Spinal cord (tissue), 10 donors: ENCODE results near the gene SUSD2. TPM values are rescaled to one million over a fixed set of nuclear protein-coding genes. Genes with fewer than 3 reads are reported as not detected.

ENCODE experiments used
- DNase-seq, 6 donors: peaks; one replicate each; pipeline versions ENCODE4 v3.0.0 to v3.0.0-alpha.2; 2013 to 2015; ENCODE audit warnings: low spot score in 6 of 6, low read depth in 4 of 6
- H3K27ac ChIP-seq: one replicate; pipeline ENCODE4 v1.5.1; 2013; ENCODE audit warnings: low read depth, low read length, control low read depth
- H3K27me3 ChIP-seq: one replicate; pipeline ENCODE4 v1.6.1; 2013; ENCODE audit warnings: low read length; ENCODE audit not compliant: control insufficient read depth, insufficient read depth
- H3K36me3 ChIP-seq: one replicate; pipeline ENCODE4 v1.6.1; 2013; ENCODE audit warnings: low read length; ENCODE audit not compliant: control insufficient read depth, insufficient read depth
- H3K4me1 ChIP-seq: one replicate; pipeline ENCODE4 v1.6.1; 2013; ENCODE audit warnings: low read length; ENCODE audit not compliant: control insufficient read depth, insufficient read depth
- H3K4me3 ChIP-seq: one replicate; pipeline ENCODE4 v1.5.1; 2013; ENCODE audit warnings: low read depth, low read length, control low read depth
- H3K9me3 ChIP-seq: one replicate; pipeline ENCODE4 v1.6.1; 2013; ENCODE audit warnings: low read length; ENCODE audit not compliant: control insufficient read depth, insufficient read depth
- WGBS: methylation state at CpG from one replicate; pipeline ENCODE4 v1.1.5; 2013; ENCODE audit warnings: missing lambda C conversion rate; ENCODE audit not compliant: insufficient coverage; 5-methylcytosine and 5-hydroxymethylcytosine counted together
- polyA plus RNA-seq, 2 donors: library from polyadenylated mRNA; unstranded; fragments of 120-200 nt; gene quantifications; one replicate each; pipeline ENCODE4 v1.2.1, GENCODE V29; 2013; ENCODE audit not compliant: insufficient read length in 2 of 2
- total RNA-seq, 2 donors: library from RNA; depleted of rRNA in 1 of 2; stranded (reverse); fragments of 120-200 nt in 1 of 2; fragments of >200 nt in 1 of 2; gene quantifications; one replicate each; pipeline versions ENCODE4 v1.2.3 to v1.2.4, GENCODE V29; 2013 to 2014
- donor health status: healthy.

The SUSD2 gene
- total and polyA plus RNA-seq, 4 donors: 4.9 to 21.4 (median 16.0) TPM

- no peaks in the 10 kb centered on the region for H3K9me3 ChIP-seq
- no peaks in the 10 kb centered on the region for H3K27me3 ChIP-seq
- H3K4me1 ChIP-seq: peaks cover 14% of the 10 kb centered on the region
- DNase-seq: no peak
- no peak overlapping the region for H3K27ac ChIP-seq
- no peak overlapping the region for H3K4me3 ChIP-seq
- 100% methylated on average over 2 of the region's 5 CpGs for WGBS
- peaks cover 98% of the 10 kb centered on the region for H3K36me3 ChIP-seq
These were observed 10.7 kb upstream of the SUSD2 start for GRCh38 chr22:24170632-24171031.

- no peak for DNase-seq
- Histone ChIP-seq H3K36me3 (peaks cover 98% of the 10 kb centered on the region), H3K4me3 (no peak overlapping the region), H3K27ac (no peak overlapping the region), H3K4me1 (peaks cover 18% of the 10 kb centered on the region), H3K27me3 (no peaks in the 10 kb centered on the region), H3K9me3 (no peaks in the 10 kb centered on the region)
- WGBS: 96% methylated on average over 3 of the region's 12 CpGs
These were observed 9.5 kb upstream of the SUSD2 start for GRCh38 chr22:24171822-24172221.

GRCh38 chr22:24175160-24175808 is 6.0 kb upstream of the SUSD2 start:
- no peak overlapping the region for H3K4me3 ChIP-seq
- 54% methylated on average over 8 of the region's 11 CpGs for WGBS
- no peaks in the 10 kb centered on the region for H3K27me3 ChIP-seq
- H3K27ac ChIP-seq: no peak overlapping the region
- no peaks in the 10 kb centered on the region for H3K9me3 ChIP-seq
- peaks cover 22% of the 10 kb centered on the region for H3K4me1 ChIP-seq
- peaks cover 93% of the 10 kb centered on the region for H3K36me3 ChIP-seq
- peak in 2 of 6 donors; percentile 34 to 68 for DNase-seq

DNA sequence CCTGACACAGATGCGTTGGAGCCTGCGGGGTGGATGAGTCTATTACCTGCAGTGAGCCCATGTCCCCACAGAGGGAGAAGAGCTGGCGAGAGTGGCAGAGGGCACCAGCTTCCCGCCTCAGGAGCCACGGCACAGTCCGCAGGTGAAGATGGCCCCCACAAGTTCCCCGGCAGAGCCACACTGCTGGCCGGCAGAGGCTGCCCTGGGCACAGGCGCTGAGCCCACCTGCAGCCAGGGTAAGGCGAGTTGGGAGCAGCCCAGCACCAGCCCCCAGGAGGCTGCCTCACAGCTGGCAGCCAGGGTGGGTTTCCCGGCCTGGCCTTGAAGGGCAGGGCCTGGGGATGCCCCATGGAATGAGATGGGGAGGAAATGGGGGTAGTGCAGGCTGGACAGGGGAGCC is 5.2 kb upstream of the SUSD2 start:
- H3K4me3 ChIP-seq: no peak overlapping the region
- peaks cover 94% of the 10 kb centered on the region for H3K36me3 ChIP-seq
- peaks cover 20% of the 10 kb centered on the region for H3K4me1 ChIP-seq
- no peak overlapping the region for H3K27ac ChIP-seq
- no peaks in the 10 kb centered on the region for H3K27me3 ChIP-seq
- WGBS: 95% methylated on average over 11 of the region's 11 CpGs
- no peaks in the 10 kb centered on the region for H3K9me3 ChIP-seq
- DNase-seq: no peak

DNA sequence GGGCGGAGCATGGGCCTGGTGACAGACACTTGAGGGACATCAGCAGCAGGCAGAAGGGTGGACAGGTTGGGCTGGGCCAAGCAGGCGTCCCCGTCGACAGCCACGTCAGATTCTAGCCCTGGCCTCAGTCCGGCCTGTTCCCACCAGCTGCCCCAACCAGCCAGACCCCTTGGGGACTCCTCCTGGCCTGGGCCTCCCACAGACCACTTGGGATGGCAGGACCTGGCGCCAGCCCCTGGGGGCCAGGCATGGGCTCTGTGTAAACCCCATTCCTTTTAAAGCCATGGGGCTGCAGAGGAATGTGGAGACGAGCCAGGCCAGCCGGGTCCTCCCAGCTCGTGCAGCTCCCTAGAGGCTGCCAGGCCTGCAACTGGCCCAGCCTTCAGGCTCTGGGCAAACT is 4.7 kb upstream of the SUSD2 start:
- 89% methylated on average over 10 of the region's 10 CpGs for WGBS
- no peak overlapping the region for H3K27ac ChIP-seq
- no peaks in the 10 kb centered on the region for H3K27me3 ChIP-seq
- H3K9me3 ChIP-seq: no peaks in the 10 kb centered on the region
- no peak overlapping the region for H3K4me3 ChIP-seq
- H3K4me1 ChIP-seq: peaks cover 20% of the 10 kb centered on the region
- H3K36me3 ChIP-seq: peaks cover 92% of the 10 kb centered on the region
- DNase-seq: no peak

DNA sequence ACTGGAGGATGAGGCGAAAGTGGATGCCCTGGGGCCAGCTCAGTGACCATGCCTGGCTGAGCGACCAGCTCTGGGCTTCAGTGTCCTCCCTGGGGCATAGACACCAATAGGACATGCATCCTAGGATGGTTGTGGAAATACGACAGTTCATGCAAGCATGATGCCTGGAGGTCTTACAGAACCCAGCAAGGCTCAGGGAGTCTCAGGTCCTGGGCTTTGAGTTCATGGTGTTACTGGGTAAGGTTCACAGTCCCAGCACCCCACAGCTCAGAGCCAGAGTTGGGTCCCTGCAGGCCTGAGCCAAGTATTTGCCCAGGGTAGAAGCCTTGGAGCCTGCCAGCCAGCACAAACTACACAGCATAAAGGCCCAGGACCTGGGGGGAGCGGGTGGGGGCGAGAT is 4.2 kb upstream of the SUSD2 start:
- Histone ChIP-seq H3K27ac (no peak overlapping the region), H3K27me3 (no peaks in the 10 kb centered on the region), H3K4me1 (peaks cover 22% of the 10 kb centered on the region), H3K4me3 (no peak overlapping the region), H3K36me3 (peaks cover 89% of the 10 kb centered on the region), H3K9me3 (no peaks in the 10 kb centered on the region)
- no peak for DNase-seq
- WGBS: 94% methylated on average over 5 of the region's 5 CpGs

DNA sequence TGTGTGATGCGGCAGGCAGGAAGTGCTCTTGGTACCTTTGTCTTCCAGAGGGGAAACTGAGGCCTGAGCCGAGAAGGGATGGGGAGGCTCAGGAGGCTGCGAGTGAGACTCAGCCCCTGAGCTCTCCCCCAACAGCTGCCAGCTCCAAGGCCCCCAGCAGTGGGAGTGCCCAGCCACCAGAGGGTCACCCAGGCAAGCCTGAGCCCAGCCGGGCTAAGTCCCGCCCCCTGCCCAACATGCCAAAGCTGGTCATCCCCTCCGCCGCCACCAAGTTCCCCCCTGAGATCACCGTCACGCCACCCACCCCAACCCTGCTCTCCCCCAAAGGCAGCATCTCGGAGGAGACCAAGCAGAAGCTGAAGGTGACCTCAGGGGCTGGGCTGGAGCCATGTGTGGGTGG is 3.8 kb upstream of the SUSD2 start:
- Histone ChIP-seq H3K4me1 (peaks cover 26% of the 10 kb centered on the region), H3K27ac (no peak overlapping the region), H3K27me3 (no peaks in the 10 kb centered on the region), H3K36me3 (peaks cover 86% of the 10 kb centered on the region), H3K4me3 (no peak overlapping the region), H3K9me3 (no peaks in the 10 kb centered on the region)
- 100% methylated on average over 4 of the region's 10 CpGs for WGBS
- DNase-seq: no peak

GRCh38 chr22:24178021-24178431 is 3.3 kb upstream of the SUSD2 start:
- H3K9me3 ChIP-seq: no peaks in the 10 kb centered on the region
- H3K4me3 ChIP-seq: no peak overlapping the region
- H3K36me3 ChIP-seq: peaks cover 81% of the 10 kb centered on the region
- DNase-seq: no peak
- no peak overlapping the region for H3K27ac ChIP-seq
- WGBS: 89% methylated on average over 11 of the region's 12 CpGs
- H3K4me1 ChIP-seq: peaks cover 27% of the 10 kb centered on the region
- H3K27me3 ChIP-seq: no peaks in the 10 kb centered on the region

GRCh38 chr22:24178502-24179440 is 2.5 kb upstream of the SUSD2 start:
- DNase-seq: no peak
- H3K36me3 ChIP-seq: peaks cover 79% of the 10 kb centered on the region
- no peaks in the 10 kb centered on the region for H3K9me3 ChIP-seq
- H3K27me3 ChIP-seq: no peaks in the 10 kb centered on the region
- H3K4me3 ChIP-seq: no peak overlapping the region
- no peak overlapping the region for H3K27ac ChIP-seq
- H3K4me1 ChIP-seq: peaks cover 27% of the 10 kb centered on the region
- WGBS: 60% methylated on average over 11 of the region's 21 CpGs
